Measurements from ENCODE around the gene GAB2. TPM values are rescaled to one million over a fixed set of nuclear protein-coding genes. Genes with fewer than 3 reads are reported as not detected.

The GAB2 gene
- total RNA-seq, 1 donor from 2014 or later = 10.4 TPM

GRCh38 chr11:78325274-78325781 is 92.3 kb downstream of the GAB2 start:
- Histone ChIP-seq H3K27ac (ENCODE audit: low read depth, low read length) (no peak overlapping the region), H3K4me1 (ENCODE audit: control insufficient read depth in 3 of 3, insufficient read depth in 3 of 3, low read length in 3 of 3) (no peaks in the 10 kb centered on the region), H3K4me3 (ENCODE audit: low read length in 3 of 3) (no peak overlapping the region), H3K27me3 (ENCODE audit: control insufficient read depth in 3 of 3, insufficient read depth in 3 of 3, low read length in 3 of 3) (no peaks in the 10 kb centered on the region), H3K9ac (ENCODE audit: low read depth in 1 of 3, low read length in 3 of 3) (no peak overlapping the region), H3K9me3 (ENCODE audit: control insufficient read depth in 3 of 3, low read length in 3 of 3) (no peaks in the 10 kb centered on the region), H3K36me3 (ENCODE audit: control insufficient read depth in 3 of 3, insufficient read depth in 3 of 3, low read length in 3 of 3) (no peaks in the 10 kb centered on the region)

DNA sequence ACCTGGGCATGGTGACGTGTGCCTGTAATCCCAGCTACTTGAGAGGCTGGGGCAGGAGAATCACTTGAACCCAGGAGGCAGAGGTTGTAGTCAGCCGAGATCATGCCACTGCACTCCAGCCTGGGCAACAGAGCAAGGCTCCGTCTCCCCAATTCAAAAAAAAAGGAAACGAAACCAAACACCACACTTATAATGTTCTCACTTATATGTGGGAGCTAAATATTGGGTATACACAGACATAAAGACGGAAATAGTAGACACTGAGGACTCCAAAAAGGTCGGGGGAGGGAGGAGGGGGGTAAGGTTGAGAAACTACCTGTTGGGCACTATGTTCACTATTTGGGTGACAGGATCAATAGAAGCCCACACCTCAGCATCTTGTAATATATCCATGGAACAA is 94.3 kb downstream of the GAB2 start:
- Histone ChIP-seq H3K9me3 (ENCODE audit: control insufficient read depth in 3 of 3, low read length in 3 of 3) (no peaks in the 10 kb centered on the region), H3K4me3 (ENCODE audit: low read length in 3 of 3) (no peak overlapping the region), H3K4me1 (ENCODE audit: control insufficient read depth in 3 of 3, insufficient read depth in 3 of 3, low read length in 3 of 3) (peaks cover 0 to 6% (median 5%) of the 10 kb centered on the region in 3 donors), H3K27me3 (ENCODE audit: control insufficient read depth in 3 of 3, insufficient read depth in 3 of 3, low read length in 3 of 3) (no peaks in the 10 kb centered on the region), H3K27ac (ENCODE audit: low read depth, low read length) (no peak overlapping the region), H3K9ac (ENCODE audit: low read depth in 1 of 3, low read length in 3 of 3) (no peak overlapping the region), H3K36me3 (ENCODE audit: control insufficient read depth in 3 of 3, insufficient read depth in 3 of 3, low read length in 3 of 3) (no peaks in the 10 kb centered on the region)

GRCh38 chr11:78319453-78319955 is 98.1 kb downstream of the GAB2 start:
- Histone ChIP-seq H3K27ac (ENCODE audit: low read depth, low read length) (no peak overlapping the region), H3K36me3 (ENCODE audit: control insufficient read depth in 3 of 3, insufficient read depth in 3 of 3, low read length in 3 of 3) (no peaks in the 10 kb centered on the region), H3K4me3 (ENCODE audit: low read length in 3 of 3) (no peak overlapping the region), H3K27me3 (ENCODE audit: control insufficient read depth in 3 of 3, insufficient read depth in 3 of 3, low read length in 3 of 3) (no peaks in the 10 kb centered on the region), H3K9ac (ENCODE audit: low read depth in 1 of 3, low read length in 3 of 3) (no peak overlapping the region), H3K4me1 (ENCODE audit: control insufficient read depth in 3 of 3, insufficient read depth in 3 of 3, low read length in 3 of 3) (peaks cover 0 to 6% (median 6%) of the 10 kb centered on the region in 3 donors), H3K9me3 (ENCODE audit: control insufficient read depth in 3 of 3, low read length in 3 of 3) (no peaks in the 10 kb centered on the region)

- H3K4me3 ChIP-seq (ENCODE audit: low read length in 3 of 3) = no peak overlapping the region
- H3K27me3 ChIP-seq (ENCODE audit: control insufficient read depth in 3 of 3, insufficient read depth in 3 of 3, low read length in 3 of 3) = no peaks in the 10 kb centered on the region
- H3K4me1 ChIP-seq (ENCODE audit: control insufficient read depth in 3 of 3, insufficient read depth in 3 of 3, low read length in 3 of 3) = peaks cover 2 to 10% (median 6%) of the 10 kb centered on the region in 3 donors
- no peaks in the 10 kb centered on the region for H3K9me3 ChIP-seq (ENCODE audit: control insufficient read depth in 3 of 3, low read length in 3 of 3)
- no peak overlapping the region for H3K27ac ChIP-seq (ENCODE audit: low read depth, low read length)
- H3K36me3 ChIP-seq (ENCODE audit: control insufficient read depth in 3 of 3, insufficient read depth in 3 of 3, low read length in 3 of 3) = no peaks in the 10 kb centered on the region
- no peak overlapping the region for H3K9ac ChIP-seq (ENCODE audit: low read depth in 1 of 3, low read length in 3 of 3)
Measured at GRCh38 chr11:78318321-78319114, 99.1 kb downstream of the GAB2 start.

GRCh38 chr11:78315724-78316123 is 101.9 kb downstream of the GAB2 start:
- no peaks in the 10 kb centered on the region for H3K9me3 ChIP-seq (ENCODE audit: control insufficient read depth in 3 of 3, low read length in 3 of 3)
- peaks cover 11 to 30% (median 12%) of the 10 kb centered on the region in 3 donors for H3K4me1 ChIP-seq (ENCODE audit: control insufficient read depth in 3 of 3, insufficient read depth in 3 of 3, low read length in 3 of 3)
- H3K36me3 ChIP-seq (ENCODE audit: control insufficient read depth in 3 of 3, insufficient read depth in 3 of 3, low read length in 3 of 3) = no peaks in the 10 kb centered on the region
- H3K27ac ChIP-seq (ENCODE audit: low read depth, low read length) = no peak overlapping the region
- H3K4me3 ChIP-seq (ENCODE audit: low read length in 3 of 3) = no peak overlapping the region
- no peak overlapping the region for H3K9ac ChIP-seq (ENCODE audit: low read depth in 1 of 3, low read length in 3 of 3)
- no peaks in the 10 kb centered on the region for H3K27me3 ChIP-seq (ENCODE audit: control insufficient read depth in 3 of 3, insufficient read depth in 3 of 3, low read length in 3 of 3)

GRCh38 chr11:78314762-78315161 is 102.9 kb downstream of the GAB2 start:
- Histone ChIP-seq H3K4me1 (ENCODE audit: control insufficient read depth in 3 of 3, insufficient read depth in 3 of 3, low read length in 3 of 3) (peaks cover 12 to 32% (median 14%) of the 10 kb centered on the region in 3 donors), H3K4me3 (ENCODE audit: low read length in 3 of 3) (no peak overlapping the region)

GRCh38 chr11:78313898-78314297 is 103.7 kb downstream of the GAB2 start:
- Histone ChIP-seq H3K4me1 (ENCODE audit: control insufficient read depth in 3 of 3, insufficient read depth in 3 of 3, low read length in 3 of 3) (peaks cover 12 to 31% (median 13%) of the 10 kb centered on the region in 3 donors), H3K27ac (ENCODE audit: low read depth, low read length) (no peak overlapping the region), H3K4me3 (ENCODE audit: low read length in 3 of 3) (no peak overlapping the region), H3K9me3 (ENCODE audit: control insufficient read depth in 3 of 3, low read length in 3 of 3) (no peaks in the 10 kb centered on the region), H3K9ac (ENCODE audit: low read depth in 1 of 3, low read length in 3 of 3) (no peak overlapping the region), H3K27me3 (ENCODE audit: control insufficient read depth in 3 of 3, insufficient read depth in 3 of 3, low read length in 3 of 3) (no peaks in the 10 kb centered on the region), H3K36me3 (ENCODE audit: control insufficient read depth in 3 of 3, insufficient read depth in 3 of 3, low read length in 3 of 3) (no peaks in the 10 kb centered on the region)

More at GRCh38 chr11:78314762-78315161, 102.9 kb downstream of the GAB2 start:
- H3K27me3 ChIP-seq (ENCODE audit: control insufficient read depth in 3 of 3, insufficient read depth in 3 of 3, low read length in 3 of 3) = no peaks in the 10 kb centered on the region
- no peak overlapping the region for H3K27ac ChIP-seq (ENCODE audit: low read depth, low read length)
- no peak overlapping the region for H3K9ac ChIP-seq (ENCODE audit: low read depth in 1 of 3, low read length in 3 of 3)
- no peaks in the 10 kb centered on the region for H3K9me3 ChIP-seq (ENCODE audit: control insufficient read depth in 3 of 3, low read length in 3 of 3)
- H3K36me3 ChIP-seq (ENCODE audit: control insufficient read depth in 3 of 3, insufficient read depth in 3 of 3, low read length in 3 of 3) = no peaks in the 10 kb centered on the region

DNA sequence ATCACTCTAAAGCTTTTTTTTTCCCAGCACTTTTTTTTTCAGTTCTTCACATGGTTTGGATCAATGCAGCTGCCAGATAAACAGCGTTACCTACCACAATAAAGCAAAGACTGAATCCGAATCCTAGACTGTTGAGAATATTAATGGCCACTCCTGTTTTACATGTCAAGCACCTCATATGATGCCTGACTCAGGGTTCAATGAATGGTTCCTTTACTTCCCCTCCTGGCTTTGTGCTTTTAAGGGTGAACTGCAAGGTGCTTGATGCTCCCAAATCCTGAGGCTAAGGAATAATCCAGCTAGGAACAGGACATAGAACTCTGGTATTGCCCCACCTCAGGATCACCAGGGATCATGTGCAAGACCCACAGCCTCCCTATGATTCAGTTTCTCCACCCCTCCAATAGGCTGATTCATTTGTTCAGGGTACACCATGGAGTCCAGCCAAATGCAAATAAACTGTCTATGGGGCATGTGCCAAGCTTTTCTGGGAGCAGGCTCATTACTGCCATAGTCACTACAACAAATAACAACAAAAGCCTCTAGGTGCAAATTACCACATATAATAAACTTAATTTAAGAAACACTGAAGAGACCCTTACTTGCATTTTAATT is 104.3 kb downstream of the GAB2 start:
- Histone ChIP-seq H3K27me3 (ENCODE audit: control insufficient read depth in 3 of 3, insufficient read depth in 3 of 3, low read length in 3 of 3) (no peaks in the 10 kb centered on the region), H3K9me3 (ENCODE audit: control insufficient read depth in 3 of 3, low read length in 3 of 3) (no peaks in the 10 kb centered on the region), H3K27ac (ENCODE audit: low read depth, low read length) (no peak overlapping the region), H3K4me1 (ENCODE audit: control insufficient read depth in 3 of 3, insufficient read depth in 3 of 3, low read length in 3 of 3) (peaks cover 8 to 27% (median 12%) of the 10 kb centered on the region in 3 donors), H3K36me3 (ENCODE audit: control insufficient read depth in 3 of 3, insufficient read depth in 3 of 3, low read length in 3 of 3) (no peaks in the 10 kb centered on the region), H3K4me3 (ENCODE audit: low read length in 3 of 3) (no peak overlapping the region), H3K9ac (ENCODE audit: low read depth in 1 of 3, low read length in 3 of 3) (no peak overlapping the region)

GRCh38 chr11:78312712-78313111 is 104.9 kb downstream of the GAB2 start:
- H3K9ac ChIP-seq (ENCODE audit: low read depth in 1 of 3, low read length in 3 of 3) = no peak overlapping the region
- H3K27ac ChIP-seq (ENCODE audit: low read depth, low read length) = no peak overlapping the region
- no peak overlapping the region for H3K4me3 ChIP-seq (ENCODE audit: low read length in 3 of 3)
- H3K36me3 ChIP-seq (ENCODE audit: control insufficient read depth in 3 of 3, insufficient read depth in 3 of 3, low read length in 3 of 3) = no peaks in the 10 kb centered on the region
- peaks cover 8 to 27% (median 12%) of the 10 kb centered on the region in 3 donors for H3K4me1 ChIP-seq (ENCODE audit: control insufficient read depth in 3 of 3, insufficient read depth in 3 of 3, low read length in 3 of 3)
- H3K9me3 ChIP-seq (ENCODE audit: control insufficient read depth in 3 of 3, low read length in 3 of 3) = no peaks in the 10 kb centered on the region
- no peaks in the 10 kb centered on the region for H3K27me3 ChIP-seq (ENCODE audit: control insufficient read depth in 3 of 3, insufficient read depth in 3 of 3, low read length in 3 of 3)
